IMR-90 (cell line): ENCODE measurements around the gene POU2F1. TPM values are rescaled to one million over a fixed set of nuclear protein-coding genes. Genes with fewer than 3 reads are reported as not detected.

Experiments
- ATAC-seq: fragments of 200-7000 bp; cut with Tn5 transposase; 2 replicates; pipeline ENCODE4 v1.9.1; 2020; ENCODE audit warnings: low read depth, mild to moderate bottlenecking, moderate library complexity
- BruUV-seq: library from RNA; stranded (reverse); fragments of 400-500 nt; replicated peaks from 2 replicates; lab custom pipeline; 2021; lab: Mats Ljungman, UMichigan
- CTCF ChIA-PET: fragments of 300-600 bp; formaldehyde crosslinking; extraction: SDS; loops from one replicate; lab custom pipeline; 2021; ENCODE audit warnings: antibody characterized with exemption; lab: Yijun Ruan, JAX
- POLR2A ChIA-PET: fragments of 300-600 bp; sonication (Branson Sonifier 250); formaldehyde crosslinking; loops from one replicate; lab custom pipeline; 2022; ENCODE audit warnings: antibody characterized with exemption; ENCODE audit not compliant: unreplicated experiment; lab: Charles Lee
- DNase-seq: peaks from one replicate; pipeline ENCODE4 v3.0.0; 2013
- H2AFZ ChIP-seq: replicated peaks from 2 replicates; pipeline ENCODE3; 2013; ENCODE audit warnings: low read length, mild to moderate bottlenecking; ENCODE audit not compliant: poor library complexity
- H2AK5ac ChIP-seq: 2 replicates; pipeline ENCODE4 v1.6.1; 2013; ENCODE audit warnings: low read depth, low read length, inconsistent platforms
- H2AK9ac ChIP-seq: replicated peaks from 2 replicates; pipeline ENCODE3; 2013; ENCODE audit warnings: mild to moderate bottlenecking, low read depth, low read length, moderate library complexity; ENCODE audit not compliant: poor library complexity
- H2BK120ac ChIP-seq: 2 replicates; pipeline ENCODE4 v1.6.1; 2013; ENCODE audit warnings: low read depth, low read length, inconsistent platforms
- H2BK15ac ChIP-seq: 3 replicates; pipeline ENCODE4 v1.6.1; 2013; ENCODE audit warnings: low read depth, low read length, inconsistent platforms
- H2BK20ac ChIP-seq: 2 replicates; pipeline ENCODE4 v1.6.1; 2013; ENCODE audit warnings: low read depth, mild to moderate bottlenecking, inconsistent platforms, low read length, moderate library complexity
- H2BK5ac ChIP-seq: 2 replicates; pipeline ENCODE4 v1.6.1; 2013; ENCODE audit warnings: mild to moderate bottlenecking, low read depth, low read length, inconsistent platforms; ENCODE audit not compliant: poor library complexity, severe bottlenecking
- H3K14ac ChIP-seq: replicated peaks from 2 replicates; pipeline ENCODE4 v1.6.1; 2013; ENCODE audit warnings: low read depth, low read length, inconsistent platforms
- H3K18ac ChIP-seq: 2 replicates; pipeline ENCODE4 v1.6.1; 2013; ENCODE audit warnings: low read depth, low read length, control low read depth
- H3K23ac ChIP-seq: 2 replicates; pipeline ENCODE4 v1.6.1; 2013; ENCODE audit warnings: low read depth, low read length, inconsistent platforms
- H3K27ac ChIP-seq: 2 replicates; pipeline ENCODE4 v1.5.1; 2013; ENCODE audit warnings: mild to moderate bottlenecking, control low read depth, low read length; ENCODE audit not compliant: insufficient read depth
- H3K27me3 ChIP-seq: 2 replicates; pipeline ENCODE4 v1.6.1; 2013; ENCODE audit warnings: low read length; ENCODE audit not compliant: control insufficient read depth, insufficient read depth
- H3K36me3 ChIP-seq: 2 replicates; pipeline ENCODE4 v1.6.1; 2013; ENCODE audit warnings: low read length, mixed read lengths; ENCODE audit not compliant: control insufficient read depth, insufficient read depth
- H3K4ac ChIP-seq: 2 replicates; pipeline ENCODE4 v1.6.1; 2013; ENCODE audit warnings: low read depth, low read length, inconsistent platforms
- H3K4me1 ChIP-seq: 2 replicates; pipeline ENCODE4 v1.6.1; 2013; ENCODE audit warnings: low read length, mixed read lengths; ENCODE audit not compliant: control insufficient read depth, insufficient read depth
- H3K4me2 ChIP-seq: 2 replicates; pipeline ENCODE4 v1.6.1; 2013; ENCODE audit warnings: low read depth, mild to moderate bottlenecking, control low read depth, low read length, moderate library complexity
- H3K4me3 ChIP-seq: 2 replicates; pipeline ENCODE4 v1.5.1; 2013; ENCODE audit warnings: low read depth, mild to moderate bottlenecking, control low read depth, low read length, moderate library complexity; ENCODE audit not compliant: insufficient read depth
- H3K56ac ChIP-seq: 2 replicates; pipeline ENCODE4 v1.6.1; 2013; ENCODE audit warnings: low read length, inconsistent platforms; ENCODE audit not compliant: insufficient read depth; ENCODE audit errors: extremely low read depth
- H3K79me1 ChIP-seq, 2 experiments: 2 replicates each; pipeline ENCODE4 v1.6.1; 2013; ENCODE audit warnings: low read length in 2 of 2, inconsistent platforms in 1 of 2, low read depth in 1 of 2
- H3K9ac ChIP-seq: 2 replicates; pipeline ENCODE4 v1.6.1; 2013; ENCODE audit warnings: low read depth, low read length, control low read depth
- H3K9me1 ChIP-seq: 2 replicates; pipeline ENCODE4 v1.6.1; 2013; ENCODE audit warnings: low read length, inconsistent platforms; ENCODE audit not compliant: insufficient read depth
- H3K9me3 ChIP-seq: 2 replicates; pipeline ENCODE4 v1.6.1; 2013; ENCODE audit warnings: low read length; ENCODE audit not compliant: control insufficient read depth, insufficient read depth
- H4K20me1 ChIP-seq: 2 replicates; pipeline ENCODE4 v1.6.1; 2013; ENCODE audit warnings: low read length, inconsistent platforms; ENCODE audit not compliant: insufficient read depth
- H4K5ac ChIP-seq: 2 replicates; pipeline ENCODE4 v1.6.1; 2013; ENCODE audit warnings: mild to moderate bottlenecking, low read depth, low read length, control low read depth
- H4K8ac ChIP-seq, 2 experiments: 2 replicates each; pipeline ENCODE4 v1.6.1; 2013; ENCODE audit warnings: low read depth in 2 of 2, low read length in 2 of 2, control low read depth in 1 of 2, inconsistent platforms in 1 of 2
- H4K91ac ChIP-seq: 2 replicates; pipeline ENCODE4 v1.6.1; 2013; ENCODE audit warnings: low read depth, low read length, inconsistent platforms; ENCODE audit not compliant: insufficient read depth
- CEBPB ChIP-seq: IDR thresholded peaks from 2 replicates; pipeline ENCODE4 v1.6.1; 2012; ENCODE audit warnings: low read depth, low read length, improper control_type of control experiment
- MAZ ChIP-seq: IDR thresholded peaks from 2 replicates; pipeline ENCODE4 v1.6.1; 2012; ENCODE audit warnings: low read depth, mild to moderate bottlenecking, low read length, improper control_type of control experiment, moderate library complexity, borderline replicate concordance
- MXI1 ChIP-seq: IDR thresholded peaks from 2 replicates; pipeline ENCODE4 v1.6.1; 2012; ENCODE audit warnings: low read depth, mild to moderate bottlenecking, low read length, moderate library complexity, borderline replicate concordance
- NFE2L2 ChIP-seq: fragments of 150-350 bp; IDR thresholded peaks from 2 replicates; pipeline ENCODE4 v1.6.1; 2016; ENCODE audit warnings: low read depth, mild to moderate bottlenecking, low read length
- RAD21 ChIP-seq: IDR thresholded peaks from 2 replicates; pipeline ENCODE4 v1.6.1; 2012; ENCODE audit warnings: low read length, improper control_type of control experiment
- WGBS, 2 experiments: methylation state at CpG; one replicate each; pipeline versions ENCODE4 v1.1.5 to v1.1.7; 2013; ENCODE audit warnings: missing lambda C conversion rate in 2 of 2; ENCODE audit not compliant: insufficient read length in 1 of 2; ENCODE audit errors: extremely low coverage in 2 of 2; 5-methylcytosine and 5-hydroxymethylcytosine counted together
- dilution Hi-C: fragments of 300-500 bp; cut with HindIII; formaldehyde crosslinking; loops from one replicate; pipeline ENCODE4 v1.14.3; 2018; ENCODE audit warnings: low sequenced_read_pairs; ENCODE audit not compliant: unreplicated experiment
- in situ Hi-C: fragments of 300-500 bp; cut with MboI; formaldehyde crosslinking; loops from 3 replicates; pipeline ENCODE4 v1.14.3; 2019; ENCODE audit warnings: low sequenced_read_pairs, inconsistent platforms, mixed read lengths
- intact Hi-C: fragments of 100-400 bp; cut with micrococcal nuclease; formaldehyde crosslinking; loops from 2 replicates; pipeline ENCODE4 v1.10.0; 2022
- polyA plus RNA-seq, 3 experiments: library from polyadenylated mRNA; depleted of rRNA; stranded (reverse); fragments of >200 nt; gene quantifications; 2 replicates each; pipeline ENCODE4 v1.2.3, GENCODE V29; 2012; ENCODE audit warnings: low replicate concordance in 1 of 3
- total RNA-seq: library from RNA; depleted of rRNA; stranded (reverse); fragments of >200 nt; gene quantifications from 2 replicates; pipeline ENCODE4 v1.2.3, GENCODE V29; 2012
- TF ChIP-seq, protein P1 (sequence below): conservative IDR thresholded peaks from 2 replicates; pipeline ENCODE4 v1.5.1; 2012; ENCODE audit warnings: mild to moderate bottlenecking, low read depth, low read length, improper control_type of control experiment

Gene POU2F1
- total and polyA plus RNA-seq, 2 of the 4 experiments (the other 2 are of a cell fraction) = 1.2 to 3.4 TPM

DNA sequence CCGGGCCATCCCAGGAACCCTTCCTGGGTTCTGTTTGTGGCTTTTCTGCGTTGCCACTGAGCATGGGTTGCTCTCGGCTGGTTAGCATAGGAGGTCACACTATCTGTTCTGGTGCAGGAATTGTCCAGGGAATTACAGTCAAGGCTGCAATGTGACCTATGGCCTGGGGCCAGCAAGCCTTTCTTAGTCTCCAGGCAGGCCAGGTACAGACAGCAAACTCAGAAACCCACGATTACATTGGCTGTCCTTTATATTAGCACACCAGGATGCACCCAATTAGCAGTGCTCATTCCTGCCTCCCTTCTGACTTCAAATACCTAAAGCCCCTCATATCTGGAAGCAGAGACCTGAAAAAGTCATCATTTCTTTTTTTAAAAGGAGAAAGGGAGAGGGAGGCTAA, 242.4 kb downstream of the POU2F1 start:
- no peak overlapping the region for H2AFZ ChIP-seq
- no peaks in the 10 kb centered on the region for H4K20me1 ChIP-seq
- 79% methylated on average over 2 of the region's 4 CpGs; no CpG with 5 or more reads in 1 of the 2 experiments for WGBS, 2 experiments
- no peak overlapping the region for H4K5ac ChIP-seq
- ChIA-PET CTCF (no interaction called here), POLR2A (no interaction called here)
- H3K9me1 ChIP-seq = no peaks in the 10 kb centered on the region
- TF ChIP-seq, protein P1, sequence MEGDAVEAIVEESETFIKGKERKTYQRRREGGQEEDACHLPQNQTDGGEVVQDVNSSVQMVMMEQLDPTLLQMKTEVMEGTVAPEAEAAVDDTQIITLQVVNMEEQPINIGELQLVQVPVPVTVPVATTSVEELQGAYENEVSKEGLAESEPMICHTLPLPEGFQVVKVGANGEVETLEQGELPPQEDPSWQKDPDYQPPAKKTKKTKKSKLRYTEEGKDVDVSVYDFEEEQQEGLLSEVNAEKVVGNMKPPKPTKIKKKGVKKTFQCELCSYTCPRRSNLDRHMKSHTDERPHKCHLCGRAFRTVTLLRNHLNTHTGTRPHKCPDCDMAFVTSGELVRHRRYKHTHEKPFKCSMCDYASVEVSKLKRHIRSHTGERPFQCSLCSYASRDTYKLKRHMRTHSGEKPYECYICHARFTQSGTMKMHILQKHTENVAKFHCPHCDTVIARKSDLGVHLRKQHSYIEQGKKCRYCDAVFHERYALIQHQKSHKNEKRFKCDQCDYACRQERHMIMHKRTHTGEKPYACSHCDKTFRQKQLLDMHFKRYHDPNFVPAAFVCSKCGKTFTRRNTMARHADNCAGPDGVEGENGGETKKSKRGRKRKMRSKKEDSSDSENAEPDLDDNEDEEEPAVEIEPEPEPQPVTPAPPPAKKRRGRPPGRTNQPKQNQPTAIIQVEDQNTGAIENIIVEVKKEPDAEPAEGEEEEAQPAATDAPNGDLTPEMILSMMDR = no peak
- TF ChIP-seq NFE2L2 (no peak), CEBPB (no peak), MAZ (no peak), RAD21 (no peak), MXI1 (no peak)
- BruUV-seq = no TSS peak
- no peak overlapping the region for H3K56ac ChIP-seq
- H2BK20ac ChIP-seq = no peak overlapping the region
- H2AK9ac ChIP-seq = no peak overlapping the region
- H2AK5ac ChIP-seq = no peak overlapping the region
- no peaks in the 10 kb centered on the region; the same call in 1 of the 2 replicates for H3K4me1 ChIP-seq
- ATAC-seq = no peak
- H4K91ac ChIP-seq = no peak overlapping the region
- in situ Hi-C loops = no loop called here
- no peak overlapping the region for H3K9ac ChIP-seq
- H3K18ac ChIP-seq = no peak overlapping the region
- no peak overlapping the region for H2BK5ac ChIP-seq
- no peak overlapping the region for H3K23ac ChIP-seq
- no peak overlapping the region for H3K4me2 ChIP-seq
- no peak overlapping the region for H2BK120ac ChIP-seq
- no peak overlapping the region for H4K8ac ChIP-seq
- intact Hi-C loops = no loop called here
- H3K79me1 ChIP-seq = no peaks in the 10 kb centered on the region
- H3K4ac ChIP-seq = no peak overlapping the region
- dilution Hi-C loops = no loop called here
- no peak overlapping the region for H2BK15ac ChIP-seq
- H3K14ac ChIP-seq = no peak overlapping the region
- H3K27me3 ChIP-seq = peaks cover 30% of the 10 kb centered on the region
- no peaks in the 10 kb centered on the region for H3K36me3 ChIP-seq
- no peak for DNase-seq
- no peak overlapping the region for H3K27ac ChIP-seq
- H3K9me3 ChIP-seq = no peaks in the 10 kb centered on the region
- H3K4me3 ChIP-seq = no peak overlapping the region
